ENCODE results near the gene HMGCR. TPM values are rescaled to one million over a fixed set of nuclear protein-coding genes. Genes with fewer than 3 reads are reported as not detected.

Gene HMGCR
- total and polyA plus RNA-seq, 2 experiments from 2014 or later, result 72.2 to 331 TPM

GRCh38 chr5:75362474-75362975 is 25.5 kb downstream of the HMGCR start (continued):
- TF ChIP-seq ZNF462 (CRISPR knock-in tag; IDR thresholded peaks at IDR 0.05), result no peak
- TF ChIP-seq REST (IDR thresholded peaks at IDR 0.05; ENCODE audit: unreplicated experiment), result no peak
- TF ChIP-seq EZH2phosphoT487 (IDR thresholded peaks at IDR 0.05; ENCODE audit: unreplicated experiment), result no peak
- TF ChIP-seq STAT1 (IDR thresholded peaks at IDR 0.05; ENCODE audit: unreplicated experiment), result no peak
- TF ChIP-seq CTCF (conservative IDR thresholded peaks at IDR 0.05; ENCODE audit: low read depth in 2 of 2), result no peak

Measured in GM23338 (cell line).